Breast epithelium (tissue), 3 donors: ENCODE data around the gene COL23A1.

Experiments
- POLR2A ChIP-seq: fragments of 450-650 bp; IDR thresholded peaks from one replicate; pipeline ENCODE4 v1.6.1; 2016; ENCODE audit warnings: antibody characterized with exemption, mild to moderate bottlenecking, moderate library complexity
- POLR2AphosphoS5 ChIP-seq, 3 donors: sonication (generic); formaldehyde crosslinking; IDR thresholded peaks; one replicate each; pipeline ENCODE4 v1.6.1; 2017; ENCODE audit warnings: antibody characterized with exemption in 3 of 3
- TF ChIP-seq, protein P1 (sequence below), 3 donors: fragments of 450-650 bp; IDR thresholded peaks; one replicate each; pipeline ENCODE4 v1.5.1; 2016 to 2017; ENCODE audit warnings: antibody characterized with exemption in 3 of 3, mild to moderate bottlenecking in 3 of 3, moderate library complexity in 3 of 3

DNA sequence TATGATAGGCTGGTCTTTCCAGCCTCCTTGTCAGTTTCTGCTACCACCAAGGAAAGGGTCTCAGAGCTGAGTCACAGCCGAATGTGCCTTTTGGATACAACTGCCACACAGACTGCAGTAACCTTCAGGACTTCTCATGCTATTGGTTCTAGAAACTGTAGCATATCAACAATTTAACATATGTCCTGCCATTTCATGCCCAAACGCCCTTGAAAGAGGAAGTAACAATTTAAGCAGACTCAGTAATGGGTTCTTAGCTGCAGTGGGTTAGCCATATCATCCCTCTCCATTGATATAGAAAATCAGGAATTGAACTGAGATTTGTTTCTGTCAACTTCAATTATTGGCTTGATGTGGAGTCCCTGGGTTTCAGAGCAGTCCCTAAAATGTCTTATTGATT is 40.8 kb upstream of the COL23A1 start:
- TF ChIP-seq, protein P1, sequence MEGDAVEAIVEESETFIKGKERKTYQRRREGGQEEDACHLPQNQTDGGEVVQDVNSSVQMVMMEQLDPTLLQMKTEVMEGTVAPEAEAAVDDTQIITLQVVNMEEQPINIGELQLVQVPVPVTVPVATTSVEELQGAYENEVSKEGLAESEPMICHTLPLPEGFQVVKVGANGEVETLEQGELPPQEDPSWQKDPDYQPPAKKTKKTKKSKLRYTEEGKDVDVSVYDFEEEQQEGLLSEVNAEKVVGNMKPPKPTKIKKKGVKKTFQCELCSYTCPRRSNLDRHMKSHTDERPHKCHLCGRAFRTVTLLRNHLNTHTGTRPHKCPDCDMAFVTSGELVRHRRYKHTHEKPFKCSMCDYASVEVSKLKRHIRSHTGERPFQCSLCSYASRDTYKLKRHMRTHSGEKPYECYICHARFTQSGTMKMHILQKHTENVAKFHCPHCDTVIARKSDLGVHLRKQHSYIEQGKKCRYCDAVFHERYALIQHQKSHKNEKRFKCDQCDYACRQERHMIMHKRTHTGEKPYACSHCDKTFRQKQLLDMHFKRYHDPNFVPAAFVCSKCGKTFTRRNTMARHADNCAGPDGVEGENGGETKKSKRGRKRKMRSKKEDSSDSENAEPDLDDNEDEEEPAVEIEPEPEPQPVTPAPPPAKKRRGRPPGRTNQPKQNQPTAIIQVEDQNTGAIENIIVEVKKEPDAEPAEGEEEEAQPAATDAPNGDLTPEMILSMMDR (IDR thresholded peaks at IDR 0.05), result no peak
- TF ChIP-seq POLR2AphosphoS5 (IDR thresholded peaks at IDR 0.05) (no peak), POLR2A (no peak)
